PC-3 (cell line): Measurements from ENCODE around the gene MRPS25. TPM values are rescaled to one million over a fixed set of nuclear protein-coding genes. Genes with fewer than 3 reads are reported as not detected.

Experiments
- ATAC-seq: fragments of 200-7000 bp; cut with Tn5 transposase; 2 replicates; pipeline ENCODE4 v1.9.1; 2020; ENCODE audit warnings: mild to moderate bottlenecking, moderate library complexity
- BruUV-seq: library from RNA; stranded (reverse); fragments of 400-500 nt; replicated peaks from 2 replicates; lab custom pipeline; 2021; lab: Mats Ljungman, UMichigan
- CTCF ChIA-PET: fragments of 300-600 bp; sonication (Branson Sonifier 250); formaldehyde crosslinking; loops from one replicate; lab custom pipeline; 2022; ENCODE audit warnings: antibody characterized with exemption; lab: Charles Lee
- POLR2A ChIA-PET: fragments of 300-600 bp; sonication (Branson Sonifier 250); formaldehyde crosslinking; loops from one replicate; lab custom pipeline; 2022; ENCODE audit warnings: antibody characterized with exemption; ENCODE audit not compliant: unreplicated experiment; lab: Charles Lee
- DNase-seq: peaks from one replicate; pipeline ENCODE4 v3.0.0-alpha.2; 2015
- H2AFZ ChIP-seq: fragments of 300-600 bp; sonication (generic); 2 replicates; pipeline ENCODE4 v1.6.0; 2016; ENCODE audit warnings: antibody characterized with exemption, low read length
- H3F3A ChIP-seq: fragments of 300-600 bp; sonication (generic); one replicate; pipeline ENCODE4 v1.6.0; 2017; ENCODE audit warnings: antibody characterized with exemption, low read length, control low read depth, mild to moderate bottlenecking; ENCODE audit not compliant: unreplicated experiment
- H3K27ac ChIP-seq: fragments of 300-600 bp; sonication (generic); 2 replicates; pipeline ENCODE4 v1.5.1; 2016; ENCODE audit warnings: mild to moderate bottlenecking, low read length
- H3K27me3 ChIP-seq: fragments of 300-600 bp; sonication (generic); 2 replicates; pipeline ENCODE4 v1.6.1; 2016; ENCODE audit warnings: low read length, mixed read lengths
- H3K36me3 ChIP-seq: fragments of 300-600 bp; sonication (generic); 2 replicates; pipeline ENCODE4 v1.6.1; 2016; ENCODE audit warnings: low read depth, mixed run types, low read length, mixed read lengths
- H3K4me1 ChIP-seq: fragments of 300-600 bp; sonication (generic); 2 replicates; pipeline ENCODE4 v1.5.1; 2016; ENCODE audit warnings: low read length; ENCODE audit not compliant: insufficient read depth
- H3K4me2 ChIP-seq: fragments of 300-600 bp; sonication (generic); 2 replicates; pipeline ENCODE4 v1.6.0; 2016; ENCODE audit warnings: low read length
- H3K4me3 ChIP-seq: fragments of 300-600 bp; sonication (generic); 2 replicates; pipeline ENCODE4 v1.5.1; 2016; ENCODE audit warnings: mild to moderate bottlenecking, low read length, mixed read lengths
- H3K79me2 ChIP-seq: fragments of 300-600 bp; sonication (generic); 2 replicates; pipeline ENCODE4 v1.6.1; 2017; ENCODE audit warnings: low read length, mixed read lengths
- H3K9ac ChIP-seq: fragments of 300-600 bp; sonication (generic); 2 replicates; pipeline ENCODE4 v1.6.0; 2016; ENCODE audit warnings: mild to moderate bottlenecking, low read length
- H3K9me2 ChIP-seq: fragments of 300-600 bp; sonication (generic); replicated peaks from 2 replicates; pipeline ENCODE4 v1.6.1; 2016; ENCODE audit warnings: mixed run types, low read length, mixed read lengths
- H3K9me3 ChIP-seq: fragments of 300-600 bp; sonication (generic); 2 replicates; pipeline ENCODE4 v1.6.1; 2016; ENCODE audit warnings: low read length, mixed read lengths
- H4K20me1 ChIP-seq: fragments of 300-600 bp; sonication (generic); 2 replicates; pipeline ENCODE4 v1.6.1; 2016; ENCODE audit warnings: low read length, mixed read lengths
- EZH2 ChIP-seq: fragments of 300-600 bp; sonication (generic); IDR thresholded peaks from one replicate; pipeline ENCODE4 v1.6.1; 2017; ENCODE audit warnings: antibody characterized with exemption, mild to moderate bottlenecking, low read length; ENCODE audit not compliant: unreplicated experiment
- EZH2phosphoT487 ChIP-seq: fragments of 300-600 bp; sonication (generic); IDR thresholded peaks from 2 replicates; pipeline ENCODE4 v1.6.1; 2018; ENCODE audit warnings: mild to moderate bottlenecking, antibody characterized with exemption, low read length, borderline replicate concordance
- intact Hi-C: fragments of 100-400 bp; cut with micrococcal nuclease; formaldehyde crosslinking; loops from 2 replicates; pipeline ENCODE4 v1.9.0; 2023
- total RNA-seq: library from RNA; depleted of rRNA; stranded (reverse); fragments of >200 nt; gene quantifications from 2 replicates; pipeline ENCODE4 v1.2.3, GENCODE V29; 2014
- TF ChIP-seq, protein P1 (sequence below): fragments of 300-600 bp; sonication (generic); conservative IDR thresholded peaks from 2 replicates; pipeline ENCODE4 v1.5.1; 2017; ENCODE audit warnings: antibody characterized with exemption, low read depth, mild to moderate bottlenecking, low read length

MRPS25 gene
- total RNA-seq, 1 experiment from 2014 or later: 42.9 TPM

DNA sequence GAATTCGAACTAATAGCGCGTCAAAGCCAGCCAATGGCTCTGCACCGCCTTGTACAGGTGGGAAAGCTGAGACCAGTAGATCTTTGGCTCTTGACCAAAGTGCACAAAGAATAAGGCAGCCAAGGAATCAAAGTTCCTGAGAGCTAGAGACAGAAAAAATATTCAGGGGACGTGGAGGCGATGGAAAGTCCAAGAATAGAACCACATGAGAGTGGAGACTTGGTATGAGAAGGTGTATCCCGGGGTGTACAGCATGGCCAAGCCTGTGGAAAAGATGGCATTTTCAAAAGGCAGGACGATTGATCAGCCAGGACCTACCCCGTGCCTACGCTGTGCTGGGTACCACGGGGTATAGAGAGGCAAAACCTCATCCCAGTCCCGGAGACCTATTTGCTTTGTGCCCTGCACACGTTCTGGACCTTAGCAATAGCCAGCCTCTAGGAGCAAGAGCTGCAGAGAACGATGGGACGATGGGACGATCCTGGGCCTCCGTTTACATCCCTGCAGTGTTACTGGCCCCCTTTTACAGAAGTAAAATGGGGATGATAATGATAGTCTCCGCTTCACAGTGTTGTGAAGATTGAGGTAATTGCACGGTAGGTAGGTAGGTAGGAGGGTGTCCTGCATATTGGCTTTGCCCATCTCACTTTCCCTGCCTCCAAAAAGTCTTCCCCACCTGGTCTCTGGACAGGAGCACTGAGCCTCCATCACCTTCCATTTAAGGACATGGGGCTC lies 34.4 kb upstream of the MRPS25 start:
- no peaks in the 10 kb centered on the region for H4K20me1 ChIP-seq
- ChIA-PET CTCF (no interaction called here), POLR2A (no interaction called here)
- H3K9me3 ChIP-seq: no peaks in the 10 kb centered on the region
- H3K4me3 ChIP-seq: peak overlapping the region; percentile 100
- no peaks in the 10 kb centered on the region for H3K9me2 ChIP-seq
- TF ChIP-seq EZH2phosphoT487 (no peak), EZH2 (no peak)
- TF ChIP-seq, protein P1, sequence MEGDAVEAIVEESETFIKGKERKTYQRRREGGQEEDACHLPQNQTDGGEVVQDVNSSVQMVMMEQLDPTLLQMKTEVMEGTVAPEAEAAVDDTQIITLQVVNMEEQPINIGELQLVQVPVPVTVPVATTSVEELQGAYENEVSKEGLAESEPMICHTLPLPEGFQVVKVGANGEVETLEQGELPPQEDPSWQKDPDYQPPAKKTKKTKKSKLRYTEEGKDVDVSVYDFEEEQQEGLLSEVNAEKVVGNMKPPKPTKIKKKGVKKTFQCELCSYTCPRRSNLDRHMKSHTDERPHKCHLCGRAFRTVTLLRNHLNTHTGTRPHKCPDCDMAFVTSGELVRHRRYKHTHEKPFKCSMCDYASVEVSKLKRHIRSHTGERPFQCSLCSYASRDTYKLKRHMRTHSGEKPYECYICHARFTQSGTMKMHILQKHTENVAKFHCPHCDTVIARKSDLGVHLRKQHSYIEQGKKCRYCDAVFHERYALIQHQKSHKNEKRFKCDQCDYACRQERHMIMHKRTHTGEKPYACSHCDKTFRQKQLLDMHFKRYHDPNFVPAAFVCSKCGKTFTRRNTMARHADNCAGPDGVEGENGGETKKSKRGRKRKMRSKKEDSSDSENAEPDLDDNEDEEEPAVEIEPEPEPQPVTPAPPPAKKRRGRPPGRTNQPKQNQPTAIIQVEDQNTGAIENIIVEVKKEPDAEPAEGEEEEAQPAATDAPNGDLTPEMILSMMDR: no peak
- H3K27me3 ChIP-seq: no peaks in the 10 kb centered on the region
- DNase-seq (no peak), ATAC-seq (no peak; the same call in 1 of the 2 replicates)
- peak overlapping the region; percentile 98 for H2AFZ ChIP-seq
- H3K79me2 ChIP-seq: peaks cover 30% of the 10 kb centered on the region
- H3K4me1 ChIP-seq: peaks cover 26% of the 10 kb centered on the region
- intact Hi-C loops: loop anchor here (2.0 kb wide), 2 partner anchors 35 to 151 kb away; partner anchors contain the start of gene MRPS25
- TSS peak; percentile 96 for BruUV-seq
- H3K4me2 ChIP-seq: peak overlapping the region; percentile 88
- peak overlapping the region; percentile 90 for H3K9ac ChIP-seq
- no peak overlapping the region for H3K27ac ChIP-seq
- H3K36me3 ChIP-seq: peaks cover 18% of the 10 kb centered on the region
- H3F3A ChIP-seq: no peaks in the 10 kb centered on the region

DNA sequence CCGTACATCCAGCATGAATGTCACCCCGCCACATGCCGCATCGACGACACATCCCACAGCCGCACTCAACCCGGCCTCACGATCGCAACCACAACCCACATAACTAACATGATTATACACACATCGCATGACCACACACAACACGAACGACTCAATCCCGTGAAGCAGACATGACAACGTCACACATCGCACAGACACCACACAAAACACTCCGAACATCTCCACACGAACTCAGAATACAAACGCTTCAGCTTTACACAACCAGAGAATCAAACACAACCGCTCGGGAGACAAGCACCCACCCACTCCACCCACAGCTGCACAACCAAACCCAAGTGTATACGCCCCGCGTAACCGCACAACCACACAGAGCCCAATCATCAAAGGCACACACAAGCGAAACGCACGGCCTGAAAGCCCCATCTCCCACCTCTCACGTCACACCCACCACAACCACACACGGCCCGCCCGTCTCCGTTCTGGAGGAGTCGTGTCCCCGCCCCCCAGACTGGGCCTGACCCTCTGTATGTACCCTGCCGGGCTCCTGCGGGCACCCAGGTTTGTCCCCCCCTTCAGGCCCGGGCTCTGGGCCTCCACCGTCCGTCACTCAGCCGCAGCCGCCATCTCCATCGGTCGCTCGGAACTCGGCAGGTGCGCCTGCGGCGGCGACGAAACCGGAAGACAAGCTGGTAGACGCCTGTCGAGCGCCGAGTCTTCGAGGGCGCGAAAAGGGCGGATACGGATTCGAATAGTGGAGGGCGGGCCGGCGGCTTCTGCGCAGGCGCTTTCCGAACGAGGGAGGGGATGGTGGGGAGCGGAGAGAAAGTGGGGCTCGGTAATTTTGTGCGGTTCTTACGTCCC lies 33.6 kb upstream of the MRPS25 start, which contains the start of gene RBSN:
RBSN (minus strand) TSS at position 646 of the 861 bp plus-strand sequence. CDS start 3,028 bp downstream, outside the sequence.
- ATAC-seq (peak; percentile 77), DNase-seq (peak; percentile 96)
- Histone ChIP-seq H3K36me3 (peaks cover 24% of the 10 kb centered on the region), H3K9me3 (no peaks in the 10 kb centered on the region), H3K9me2 (no peaks in the 10 kb centered on the region), H3K27ac (peak within 1 kb of the TSS; percentile 47), H3K9ac (peak within 1 kb of the TSS; percentile 90), H3K4me2 (peak within 1 kb of the TSS; percentile 88), H3K27me3 (no peaks in the 10 kb centered on the region), H3K4me3 (peak within 1 kb of the TSS; percentile 100), H3K79me2 (peaks cover 30% of the 10 kb centered on the region), H3K4me1 (peaks cover 26% of the 10 kb centered on the region), H4K20me1 (no peaks in the 10 kb centered on the region), H3F3A (no peaks in the 10 kb centered on the region), H2AFZ (peak within 1 kb of the TSS; percentile 98)
- BruUV-seq: no TSS peak
- CTCF ChIA-PET: no interaction called here
- intact Hi-C loops: loop anchor here (2.0 kb wide), 2 partner anchors 34 to 150 kb away; partner anchors contain the start of gene MRPS25
- POLR2A ChIA-PET: interaction anchor here (0.7 kb wide), 1 partner anchor 321 kb away, joined by 3 read pairs; no protein-coding TSS in a partner anchor
- no peak for TF ChIP-seq EZH2phosphoT487

GRCh38 chr3:15097891-15098290 lies 32.8 kb upstream of the MRPS25 start:
- H3K9ac ChIP-seq: peak overlapping the region; percentile 90
- ATAC-seq (no peak), DNase-seq (peak; percentile 40)
- TF ChIP-seq, protein P1: no peak
- peak overlapping the region; percentile 88 for H3K4me2 ChIP-seq
- intact Hi-C loops: loop anchor here (2.0 kb wide), 2 partner anchors 33 to 149 kb away; partner anchors contain the start of gene MRPS25
- no peaks in the 10 kb centered on the region for H4K20me1 ChIP-seq
- H3K36me3 ChIP-seq: peaks cover 28% of the 10 kb centered on the region
- H3K27me3 ChIP-seq: no peaks in the 10 kb centered on the region
- no peaks in the 10 kb centered on the region for H3F3A ChIP-seq
- ChIA-PET POLR2A (interaction anchor here (0.7 kb wide), 1 partner anchor 322 kb away, joined by 3 read pairs; no protein-coding TSS in a partner anchor), CTCF (no interaction called here)
- H3K79me2 ChIP-seq: peaks cover 30% of the 10 kb centered on the region
- peaks cover 23% of the 10 kb centered on the region for H3K4me1 ChIP-seq
- H3K9me2 ChIP-seq: no peaks in the 10 kb centered on the region
- 0 out of 2 replicates have a peak overlapping the region, but pooled peaks have one; percentile 98 for H2AFZ ChIP-seq
- no TSS peak for BruUV-seq
- no peaks in the 10 kb centered on the region for H3K9me3 ChIP-seq
- H3K27ac ChIP-seq: no peak overlapping the region
- peak overlapping the region; percentile 100 for H3K4me3 ChIP-seq
